HG03571 (cell line): ENCODE results near the gene SRPK3.
"Not testable (repeated sequence)": the region's sequence is repeated elsewhere in the genome, so short reads cannot be mapped to it uniquely, and the experiment has no call there.

ENCODE experiments used
- ATAC-seq: cut with Tn5 transposase; IDR thresholded peaks from one replicate; pipeline ENCODE4 v1.9.1; 2021; ENCODE audit not compliant: unreplicated experiment

The SRPK3 gene

GRCh38 chrX:153804621-153805020 lies 23.8 kb downstream of the SRPK3 start:
- ATAC-seq, result no peak

- no peak for ATAC-seq
Observed at GRCh38 chrX:153805436-153805835, 24.6 kb downstream of the SRPK3 start.

- ATAC-seq, result no peak
Observed at GRCh38 chrX:153806999-153807575, 26.2 kb downstream of the SRPK3 start.

- ATAC-seq, result no peak
Observed at GRCh38 chrX:153807976-153808375, 27.1 kb downstream of the SRPK3 start.

- no peak for ATAC-seq
Observed at GRCh38 chrX:153812220-153812619, 31.4 kb downstream of the SRPK3 start.

GRCh38 chrX:153813161-153813560 lies 32.3 kb downstream of the SRPK3 start:
- no peak for ATAC-seq

- ATAC-seq, result no peak
Observed at GRCh38 chrX:153814591-153815315, 33.9 kb downstream of the SRPK3 start.

GRCh38 chrX:153816831-153817690 lies 36.2 kb downstream of the SRPK3 start:
- ATAC-seq, result no peak

GRCh38 chrX:153818064-153818463 lies 37.2 kb downstream of the SRPK3 start:
- ATAC-seq, result not testable (repeated sequence)

- no peak for ATAC-seq
Observed at GRCh38 chrX:153818571-153819383, 37.9 kb downstream of the SRPK3 start.

- ATAC-seq, result no peak
Observed at GRCh38 chrX:153819384-153820040, 38.7 kb downstream of the SRPK3 start.

GRCh38 chrX:153820601-153821000 lies 39.8 kb downstream of the SRPK3 start:
- ATAC-seq, result no peak

- no peak for ATAC-seq
Observed at GRCh38 chrX:153821066-153821465, 40.2 kb downstream of the SRPK3 start.

GRCh38 chrX:153824348-153824747 lies 43.5 kb downstream of the SRPK3 start:
- ATAC-seq, result no peak

GRCh38 chrX:153825042-153825441 lies 44.2 kb downstream of the SRPK3 start:
- no peak for ATAC-seq

GRCh38 chrX:153827016-153827415 lies 46.2 kb downstream of the SRPK3 start:
- no peak for ATAC-seq

GRCh38 chrX:153827903-153828302 lies 47.1 kb downstream of the SRPK3 start:
- ATAC-seq, result no peak

GRCh38 chrX:153828308-153828707 lies 47.5 kb downstream of the SRPK3 start:
- no peak for ATAC-seq

GRCh38 chrX:153828723-153829548 lies 48.1 kb downstream of the SRPK3 start:
- ATAC-seq, result no peak

- ATAC-seq, result no peak
Observed at GRCh38 chrX:153829549-153829798, 48.6 kb downstream of the SRPK3 start.
